Putamen (tissue), 1 donor: ENCODE results near the gene CCNL1.
"Not testable (repeated sequence)": the region's sequence is repeated elsewhere in the genome, so short reads cannot be mapped to it uniquely, and the experiment has no call there.

ENCODE experiments used
- DNase-seq: peaks from one replicate; pipeline ENCODE4 v3.0.0-alpha.2; 2016; ENCODE audit warnings: low spot score

Gene CCNL1

DNA sequence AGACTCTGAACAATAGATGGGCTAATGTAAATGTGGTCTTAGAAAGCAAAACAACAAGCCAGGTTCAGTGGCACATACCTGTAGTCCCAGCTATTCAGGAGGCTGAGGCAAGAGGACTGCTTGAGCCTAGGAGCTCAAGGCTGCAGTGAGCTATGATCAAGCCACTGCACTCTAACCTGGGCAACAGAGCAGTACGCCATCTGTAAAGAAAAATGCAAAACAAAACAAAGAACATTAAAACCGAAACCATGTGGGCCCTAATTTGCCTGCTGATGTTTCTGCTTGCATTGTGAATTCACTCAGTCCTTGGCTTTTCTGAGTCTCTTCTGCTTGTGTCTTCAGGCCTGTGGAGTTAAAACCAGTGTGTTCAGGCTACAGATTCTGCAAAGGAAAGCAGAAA lies 56.7 kb downstream of the CCNL1 start:
- no peak for DNase-seq

DNA sequence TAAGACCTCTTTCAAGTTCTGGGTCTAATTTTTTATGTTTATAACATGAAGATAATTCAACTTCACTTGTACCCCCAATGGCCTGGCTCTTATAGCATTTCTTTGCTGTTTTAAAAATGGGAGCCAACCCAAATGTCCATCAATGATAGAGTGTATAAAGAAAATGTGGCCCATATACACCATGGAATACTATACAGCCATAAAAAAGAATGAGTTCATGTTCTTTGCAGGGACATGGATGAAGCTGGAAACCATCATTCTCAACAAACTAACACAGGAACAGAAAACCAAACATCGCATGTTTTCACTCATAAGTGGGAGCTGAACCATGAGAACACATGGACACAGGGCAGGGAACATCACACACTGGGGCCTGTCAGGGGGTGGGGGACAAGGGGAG lies 57.4 kb downstream of the CCNL1 start:
- not testable (repeated sequence) for DNase-seq

GRCh38 chr3:157102098-157102497 lies 57.8 kb downstream of the CCNL1 start:
- DNase-seq, result no peak

DNA sequence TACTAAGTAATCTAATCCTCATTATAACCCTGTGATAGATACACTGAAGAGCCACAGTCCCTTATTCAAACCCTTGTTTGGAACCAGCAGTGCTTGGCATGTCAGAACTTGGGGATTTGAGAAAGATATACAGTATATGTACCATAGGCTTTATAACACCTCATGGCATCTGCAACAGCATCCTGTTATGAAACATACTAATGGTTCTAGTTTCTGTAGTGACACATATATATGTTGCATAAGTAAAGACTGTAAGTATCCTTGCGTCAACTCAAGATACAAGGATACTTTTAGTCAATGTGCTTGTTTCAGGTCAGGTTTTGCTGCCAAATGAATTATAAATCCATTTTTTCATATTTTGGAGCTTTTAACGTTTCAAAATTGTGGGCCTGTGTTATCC lies 58.5 kb downstream of the CCNL1 start:
- no peak for DNase-seq

GRCh38 chr3:157100608-157101396 lies 59.1 kb downstream of the CCNL1 start:
- no peak for DNase-seq

- no peak for DNase-seq
These were observed 59.9 kb downstream of the CCNL1 start for GRCh38 chr3:157100096-157100477.

DNA sequence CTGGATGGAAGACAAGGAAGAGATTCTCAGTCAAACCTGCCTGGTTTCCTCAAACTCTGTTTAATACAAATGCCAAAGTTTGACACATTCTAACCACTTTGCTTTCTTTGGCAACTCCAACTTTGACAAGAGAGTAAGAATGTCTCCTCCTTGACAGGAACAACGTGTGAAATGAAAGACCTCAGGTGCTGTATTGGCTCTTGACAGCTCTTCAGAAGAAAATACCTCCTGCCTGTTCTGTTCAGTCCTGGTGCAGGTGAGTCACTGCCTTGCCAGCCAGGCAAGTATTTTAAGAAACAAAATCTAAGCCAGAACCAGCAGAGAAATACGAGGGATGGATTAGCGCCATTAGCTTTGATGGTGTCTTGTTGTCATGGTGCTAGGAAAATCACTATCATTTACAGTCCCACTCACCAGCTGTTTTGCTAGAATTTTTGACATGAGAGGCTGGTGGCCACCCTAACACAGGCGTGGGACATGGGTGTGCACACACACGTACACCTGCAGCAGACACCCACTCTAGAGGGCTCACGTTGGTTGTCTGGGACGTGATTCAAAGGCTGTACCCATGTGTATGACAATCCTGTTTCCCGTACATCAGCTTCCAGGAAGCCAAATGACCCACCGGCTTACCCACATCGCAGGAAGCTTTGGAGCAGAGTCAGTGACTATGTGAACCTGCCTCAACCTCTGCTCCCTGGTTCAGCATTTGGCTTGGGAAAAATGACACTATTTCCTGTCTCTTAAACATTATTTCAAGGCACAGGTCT lies 60.4 kb downstream of the CCNL1 start:
- DNase-seq, result peak; percentile 76

DNA sequence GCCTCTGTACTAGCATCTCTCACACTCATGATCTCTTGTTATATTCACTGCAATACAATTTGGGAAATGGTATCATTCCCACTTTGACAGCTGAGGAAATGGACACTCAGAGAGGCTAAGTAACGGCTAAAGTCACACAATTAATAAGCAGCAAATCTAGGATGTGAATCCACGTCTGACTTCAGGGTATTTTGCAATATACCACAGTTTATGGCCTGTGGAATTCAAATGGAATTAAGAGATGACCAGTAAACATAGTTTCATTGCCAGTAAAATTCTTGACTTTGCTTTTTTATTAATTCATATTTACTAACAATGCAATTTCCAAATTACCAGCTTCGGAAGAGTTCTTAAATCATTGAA lies 61.1 kb downstream of the CCNL1 start:
- DNase-seq, result no peak

- DNase-seq, result no peak
These were observed 61.7 kb downstream of the CCNL1 start for GRCh38 chr3:157098121-157098822.
